Measurements from ENCODE around the gene CPNE8. TPM values are rescaled to one million over a fixed set of nuclear protein-coding genes. Genes with fewer than 3 reads are reported as not detected.
A peak's percentile ranks its signal among the peaks of the same experiment; 100 is the strongest.

The CPNE8 gene
- total RNA-seq, 1 experiment from 2014 or later = 23.6 TPM

DNA sequence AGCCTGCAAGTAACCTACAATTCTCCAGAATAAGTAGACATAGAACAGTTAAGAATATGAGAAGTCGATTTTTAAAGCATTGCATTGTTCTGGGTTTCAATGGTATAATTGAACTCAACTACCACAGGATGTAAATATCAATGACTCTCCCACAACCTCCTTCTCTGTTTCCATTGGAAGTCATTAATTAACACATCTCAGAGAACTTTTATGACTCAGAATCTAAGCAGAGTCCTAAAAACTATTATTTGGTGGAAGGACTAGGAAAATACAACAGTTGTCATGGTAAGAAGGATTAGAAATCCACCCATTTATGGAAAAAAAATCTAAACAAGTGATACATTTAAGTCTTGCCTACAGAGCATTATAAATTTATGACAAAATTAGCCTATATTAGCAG lies 21.1 kb upstream of the CPNE8 start:
- H3K4me1 ChIP-seq (ENCODE audit: control insufficient read depth, insufficient read depth, low read length) = no peaks in the 10 kb centered on the region
- H3K27ac ChIP-seq (ENCODE audit: low read length) = no peak overlapping the region
- no TSS peak for BruUV-seq (replicated peaks)
- ChIA-PET CTCF (no interaction called here), POLR2A (no interaction called here)
- intact Hi-C loops (cut with micrococcal nuclease; ENCODE audit: unreplicated experiment) (no loop called here), in situ Hi-C loops (cut with HindIII; ENCODE audit: low pct_unique_long_range_greater_than_20kb, low sequenced_read_pairs) (no loop called here)
- no peaks in the 10 kb centered on the region; the same call in 1 of the 2 replicates for H3K27me3 ChIP-seq (ENCODE audit: control insufficient read depth, insufficient read depth, low read length)
- TF ChIP-seq, protein P1, sequence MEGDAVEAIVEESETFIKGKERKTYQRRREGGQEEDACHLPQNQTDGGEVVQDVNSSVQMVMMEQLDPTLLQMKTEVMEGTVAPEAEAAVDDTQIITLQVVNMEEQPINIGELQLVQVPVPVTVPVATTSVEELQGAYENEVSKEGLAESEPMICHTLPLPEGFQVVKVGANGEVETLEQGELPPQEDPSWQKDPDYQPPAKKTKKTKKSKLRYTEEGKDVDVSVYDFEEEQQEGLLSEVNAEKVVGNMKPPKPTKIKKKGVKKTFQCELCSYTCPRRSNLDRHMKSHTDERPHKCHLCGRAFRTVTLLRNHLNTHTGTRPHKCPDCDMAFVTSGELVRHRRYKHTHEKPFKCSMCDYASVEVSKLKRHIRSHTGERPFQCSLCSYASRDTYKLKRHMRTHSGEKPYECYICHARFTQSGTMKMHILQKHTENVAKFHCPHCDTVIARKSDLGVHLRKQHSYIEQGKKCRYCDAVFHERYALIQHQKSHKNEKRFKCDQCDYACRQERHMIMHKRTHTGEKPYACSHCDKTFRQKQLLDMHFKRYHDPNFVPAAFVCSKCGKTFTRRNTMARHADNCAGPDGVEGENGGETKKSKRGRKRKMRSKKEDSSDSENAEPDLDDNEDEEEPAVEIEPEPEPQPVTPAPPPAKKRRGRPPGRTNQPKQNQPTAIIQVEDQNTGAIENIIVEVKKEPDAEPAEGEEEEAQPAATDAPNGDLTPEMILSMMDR (IDR thresholded peaks at IDR 0.05) = no peak
- TF ChIP-seq POLR2AphosphoS5 (IDR thresholded peaks at IDR 0.05; ENCODE audit: low read depth, low read length) (no peak), TCF7L2 (IDR thresholded peaks at IDR 0.05; ENCODE audit: low read depth, low read length) (no peak), SIN3A (IDR thresholded peaks at IDR 0.05; ENCODE audit: borderline replicate concordance, insufficient read depth, low read depth, low read length) (no peak)
- TF ChIP-seq, protein P2, sequence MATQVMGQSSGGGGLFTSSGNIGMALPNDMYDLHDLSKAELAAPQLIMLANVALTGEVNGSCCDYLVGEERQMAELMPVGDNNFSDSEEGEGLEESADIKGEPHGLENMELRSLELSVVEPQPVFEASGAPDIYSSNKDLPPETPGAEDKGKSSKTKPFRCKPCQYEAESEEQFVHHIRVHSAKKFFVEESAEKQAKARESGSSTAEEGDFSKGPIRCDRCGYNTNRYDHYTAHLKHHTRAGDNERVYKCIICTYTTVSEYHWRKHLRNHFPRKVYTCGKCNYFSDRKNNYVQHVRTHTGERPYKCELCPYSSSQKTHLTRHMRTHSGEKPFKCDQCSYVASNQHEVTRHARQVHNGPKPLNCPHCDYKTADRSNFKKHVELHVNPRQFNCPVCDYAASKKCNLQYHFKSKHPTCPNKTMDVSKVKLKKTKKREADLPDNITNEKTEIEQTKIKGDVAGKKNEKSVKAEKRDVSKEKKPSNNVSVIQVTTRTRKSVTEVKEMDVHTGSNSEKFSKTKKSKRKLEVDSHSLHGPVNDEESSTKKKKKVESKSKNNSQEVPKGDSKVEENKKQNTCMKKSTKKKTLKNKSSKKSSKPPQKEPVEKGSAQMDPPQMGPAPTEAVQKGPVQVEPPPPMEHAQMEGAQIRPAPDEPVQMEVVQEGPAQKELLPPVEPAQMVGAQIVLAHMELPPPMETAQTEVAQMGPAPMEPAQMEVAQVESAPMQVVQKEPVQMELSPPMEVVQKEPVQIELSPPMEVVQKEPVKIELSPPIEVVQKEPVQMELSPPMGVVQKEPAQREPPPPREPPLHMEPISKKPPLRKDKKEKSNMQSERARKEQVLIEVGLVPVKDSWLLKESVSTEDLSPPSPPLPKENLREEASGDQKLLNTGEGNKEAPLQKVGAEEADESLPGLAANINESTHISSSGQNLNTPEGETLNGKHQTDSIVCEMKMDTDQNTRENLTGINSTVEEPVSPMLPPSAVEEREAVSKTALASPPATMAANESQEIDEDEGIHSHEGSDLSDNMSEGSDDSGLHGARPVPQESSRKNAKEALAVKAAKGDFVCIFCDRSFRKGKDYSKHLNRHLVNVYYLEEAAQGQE (IDR thresholded peaks at IDR 0.05; ENCODE audit: insufficient read depth in 1 of 2, low read depth in 2 of 2, low read length in 1 of 2) = no peak
- ATAC-seq (no peak), DNase-seq (ENCODE audit: low read depth, low spot score) (no peak)
- no peak overlapping the region for H3K4me3 ChIP-seq (ENCODE audit: low read depth in 2 of 2, low read length in 2 of 2)
- no peaks in the 10 kb centered on the region for H3K36me3 ChIP-seq (ENCODE audit: control insufficient read depth, insufficient read depth, low read length)
- H3K9me3 ChIP-seq (ENCODE audit: control insufficient read depth, insufficient read depth, low read depth, low read length) = no peaks in the 10 kb centered on the region

DNA sequence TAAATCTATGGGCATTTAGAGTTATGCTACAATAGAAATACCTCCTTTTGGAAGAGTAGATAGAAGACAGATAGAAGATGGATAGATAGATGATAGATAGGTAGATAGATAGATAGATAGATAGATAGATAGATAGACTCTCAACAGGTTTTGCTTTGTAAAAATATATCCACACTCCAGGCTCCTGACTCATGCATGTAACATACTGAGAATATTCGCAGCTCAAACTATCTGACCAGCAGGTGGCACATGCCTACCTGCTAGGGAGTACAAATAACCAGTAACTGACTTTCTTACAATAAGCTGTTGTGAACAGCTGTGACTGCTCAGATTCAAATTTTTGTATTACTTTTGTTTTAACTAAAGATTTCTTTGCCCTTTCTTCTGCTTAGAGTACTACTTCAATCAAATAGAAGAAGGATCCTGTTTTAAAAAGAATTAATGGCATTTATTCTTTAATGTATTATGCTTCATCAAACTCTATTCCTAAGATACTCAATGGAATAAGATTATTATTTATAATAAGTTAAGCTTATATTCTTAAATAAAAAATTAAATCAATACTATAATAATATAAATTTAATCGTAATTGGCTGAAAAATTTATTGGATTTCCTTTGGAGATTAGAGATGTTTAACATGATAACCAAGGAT lies 15.8 kb upstream of the CPNE8 start:
- H3K4me1 ChIP-seq (ENCODE audit: control insufficient read depth, insufficient read depth, low read length) = no peaks in the 10 kb centered on the region
- H3K9me3 ChIP-seq (ENCODE audit: control insufficient read depth, insufficient read depth, low read depth, low read length) = no peaks in the 10 kb centered on the region
- no peak overlapping the region for H3K27ac ChIP-seq (ENCODE audit: low read length)
- intact Hi-C loops (cut with micrococcal nuclease; ENCODE audit: unreplicated experiment) (loop anchor here (2.0 kb wide), 2 partner anchors 182 to 352 kb away; no protein-coding TSS in a partner anchor), in situ Hi-C loops (cut with HindIII; ENCODE audit: low pct_unique_long_range_greater_than_20kb, low sequenced_read_pairs) (no loop called here)
- peak; percentile 54 for DNase-seq (ENCODE audit: low read depth, low spot score)
- no peaks in the 10 kb centered on the region for H3K36me3 ChIP-seq (ENCODE audit: control insufficient read depth, insufficient read depth, low read length)
- no peak overlapping the region for H3K4me3 ChIP-seq (ENCODE audit: low read depth in 2 of 2, low read length in 2 of 2)
- no peak for TF ChIP-seq SIN3A (IDR thresholded peaks at IDR 0.05; ENCODE audit: borderline replicate concordance, insufficient read depth, low read depth, low read length)
- TF ChIP-seq, protein P1 (IDR thresholded peaks at IDR 0.05) = peak; percentile 74; the same call in 1 of the 2 replicates
- H3K27me3 ChIP-seq (ENCODE audit: control insufficient read depth, insufficient read depth, low read length) = no peaks in the 10 kb centered on the region
- peak; percentile 92 for ATAC-seq
- BruUV-seq (replicated peaks) = no TSS peak
- ChIA-PET POLR2A (interaction anchor here (0.6 kb wide), 1 partner anchor 279 kb away, joined by 3 read pairs; no protein-coding TSS in a partner anchor), CTCF (interaction anchor here (0.5 to 1.5 kb wide), 8 partner anchors 11 to 782 kb away, joined by 3 to 19 read pairs (median 4); partner anchors contain the start of gene CPNE8)

All from Panc1 (cell line).